ENCODE data around the gene MAML2. TPM values are rescaled to one million over a fixed set of nuclear protein-coding genes. Genes with fewer than 3 reads are reported as not detected.

Gene MAML2
- total and polyA plus RNA-seq, 2 of the 13 experiments (the other 11 are each of a cell fraction or from before 2014, with no cell fraction given) = 2.3 to 25.9 TPM

DNA sequence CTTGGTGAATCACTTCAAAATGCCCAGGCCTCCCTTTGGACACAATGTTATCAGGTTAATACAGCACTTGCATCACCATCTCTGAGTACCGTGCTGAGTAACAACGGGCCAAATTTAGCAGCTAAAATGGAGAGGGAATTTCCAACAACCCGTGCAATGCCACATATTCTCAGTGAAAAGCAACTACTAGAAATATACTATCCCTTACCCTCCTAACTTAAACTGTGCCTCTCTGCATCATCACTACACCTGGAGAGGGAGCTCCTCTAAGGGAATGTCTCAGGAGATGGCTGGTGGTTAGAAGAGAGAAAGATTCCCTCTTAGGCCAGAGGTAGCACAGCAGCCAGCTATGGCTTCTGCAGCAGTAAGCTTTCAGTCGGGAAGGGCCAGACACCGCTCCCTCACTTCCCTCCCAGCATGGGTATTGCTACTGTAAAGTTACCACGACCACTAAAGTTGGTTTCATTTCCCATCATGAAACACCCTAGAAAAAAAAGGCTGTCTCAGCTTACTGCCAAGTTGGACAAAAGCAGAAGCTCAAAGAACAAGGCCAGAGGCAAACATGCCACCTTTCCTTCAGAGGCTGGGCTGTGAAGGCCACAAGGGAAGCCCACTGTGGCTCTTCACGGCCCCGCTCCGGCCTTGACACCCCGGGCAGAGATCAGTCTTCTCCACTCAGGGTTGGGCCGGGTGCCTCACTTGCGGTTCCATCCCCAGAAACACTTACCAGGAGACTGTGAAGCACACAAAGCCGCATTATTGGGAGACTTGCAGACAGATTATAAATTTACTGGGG, 3.9 kb downstream of the MAML2 start (continued):
- TF ChIP-seq KAT8 (CRISPR knock-in tag; IDR thresholded peaks at IDR 0.05) = no peak
- no peak for TF ChIP-seq ZNF235 (CRISPR knock-in tag; IDR thresholded peaks at IDR 0.05; ENCODE audit: borderline replicate concordance)
- TF ChIP-seq, protein P1, sequence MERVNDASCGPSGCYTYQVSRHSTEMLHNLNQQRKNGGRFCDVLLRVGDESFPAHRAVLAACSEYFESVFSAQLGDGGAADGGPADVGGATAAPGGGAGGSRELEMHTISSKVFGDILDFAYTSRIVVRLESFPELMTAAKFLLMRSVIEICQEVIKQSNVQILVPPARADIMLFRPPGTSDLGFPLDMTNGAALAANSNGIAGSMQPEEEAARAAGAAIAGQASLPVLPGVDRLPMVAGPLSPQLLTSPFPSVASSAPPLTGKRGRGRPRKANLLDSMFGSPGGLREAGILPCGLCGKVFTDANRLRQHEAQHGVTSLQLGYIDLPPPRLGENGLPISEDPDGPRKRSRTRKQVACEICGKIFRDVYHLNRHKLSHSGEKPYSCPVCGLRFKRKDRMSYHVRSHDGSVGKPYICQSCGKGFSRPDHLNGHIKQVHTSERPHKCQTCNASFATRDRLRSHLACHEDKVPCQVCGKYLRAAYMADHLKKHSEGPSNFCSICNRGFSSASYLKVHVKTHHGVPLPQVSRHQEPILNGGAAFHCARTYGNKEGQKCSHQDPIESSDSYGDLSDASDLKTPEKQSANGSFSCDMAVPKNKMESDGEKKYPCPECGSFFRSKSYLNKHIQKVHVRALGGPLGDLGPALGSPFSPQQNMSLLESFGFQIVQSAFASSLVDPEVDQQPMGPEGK (CRISPR knock-in tag; IDR thresholded peaks at IDR 0.05) = 0 out of 2 replicates have a peak, but pooled peaks have one; percentile 21
- TF ChIP-seq, protein P2, sequence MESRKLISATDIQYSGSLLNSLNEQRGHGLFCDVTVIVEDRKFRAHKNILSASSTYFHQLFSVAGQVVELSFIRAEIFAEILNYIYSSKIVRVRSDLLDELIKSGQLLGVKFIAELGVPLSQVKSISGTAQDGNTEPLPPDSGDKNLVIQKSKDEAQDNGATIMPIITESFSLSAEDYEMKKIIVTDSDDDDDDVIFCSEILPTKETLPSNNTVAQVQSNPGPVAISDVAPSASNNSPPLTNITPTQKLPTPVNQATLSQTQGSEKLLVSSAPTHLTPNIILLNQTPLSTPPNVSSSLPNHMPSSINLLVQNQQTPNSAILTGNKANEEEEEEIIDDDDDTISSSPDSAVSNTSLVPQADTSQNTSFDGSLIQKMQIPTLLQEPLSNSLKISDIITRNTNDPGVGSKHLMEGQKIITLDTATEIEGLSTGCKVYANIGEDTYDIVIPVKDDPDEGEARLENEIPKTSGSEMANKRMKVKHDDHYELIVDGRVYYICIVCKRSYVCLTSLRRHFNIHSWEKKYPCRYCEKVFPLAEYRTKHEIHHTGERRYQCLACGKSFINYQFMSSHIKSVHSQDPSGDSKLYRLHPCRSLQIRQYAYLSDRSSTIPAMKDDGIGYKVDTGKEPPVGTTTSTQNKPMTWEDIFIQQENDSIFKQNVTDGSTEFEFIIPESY (CRISPR knock-in tag; IDR thresholded peaks at IDR 0.05) = no peak
- TF ChIP-seq EEA1 (CRISPR knock-in tag; IDR thresholded peaks at IDR 0.05; ENCODE audit: borderline replicate concordance) = no peak
- TF ChIP-seq GABPA (IDR thresholded peaks at IDR 0.05; ENCODE audit: low read depth, low read length) = no peak
- no peak for TF ChIP-seq GABPA (CRISPR knock-in tag; IDR thresholded peaks at IDR 0.05; ENCODE audit: low read depth)
- no peak for TF ChIP-seq ZNF629 (CRISPR knock-in tag; conservative IDR thresholded peaks at IDR 0.05)
- TF ChIP-seq SOX5 (CRISPR knock-in tag; IDR thresholded peaks at IDR 0.05; ENCODE audit: borderline replicate concordance) = no peak
- no peak for TF ChIP-seq POLR2AphosphoS5 (IDR thresholded peaks at IDR 0.05; ENCODE audit: low read depth, low read length)
- TF ChIP-seq, protein P3, sequence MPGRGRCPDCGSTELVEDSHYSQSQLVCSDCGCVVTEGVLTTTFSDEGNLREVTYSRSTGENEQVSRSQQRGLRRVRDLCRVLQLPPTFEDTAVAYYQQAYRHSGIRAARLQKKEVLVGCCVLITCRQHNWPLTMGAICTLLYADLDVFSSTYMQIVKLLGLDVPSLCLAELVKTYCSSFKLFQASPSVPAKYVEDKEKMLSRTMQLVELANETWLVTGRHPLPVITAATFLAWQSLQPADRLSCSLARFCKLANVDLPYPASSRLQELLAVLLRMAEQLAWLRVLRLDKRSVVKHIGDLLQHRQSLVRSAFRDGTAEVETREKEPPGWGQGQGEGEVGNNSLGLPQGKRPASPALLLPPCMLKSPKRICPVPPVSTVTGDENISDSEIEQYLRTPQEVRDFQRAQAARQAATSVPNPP (CRISPR knock-in tag; IDR thresholded peaks at IDR 0.05) = no peak
- TF ChIP-seq, protein P4, sequence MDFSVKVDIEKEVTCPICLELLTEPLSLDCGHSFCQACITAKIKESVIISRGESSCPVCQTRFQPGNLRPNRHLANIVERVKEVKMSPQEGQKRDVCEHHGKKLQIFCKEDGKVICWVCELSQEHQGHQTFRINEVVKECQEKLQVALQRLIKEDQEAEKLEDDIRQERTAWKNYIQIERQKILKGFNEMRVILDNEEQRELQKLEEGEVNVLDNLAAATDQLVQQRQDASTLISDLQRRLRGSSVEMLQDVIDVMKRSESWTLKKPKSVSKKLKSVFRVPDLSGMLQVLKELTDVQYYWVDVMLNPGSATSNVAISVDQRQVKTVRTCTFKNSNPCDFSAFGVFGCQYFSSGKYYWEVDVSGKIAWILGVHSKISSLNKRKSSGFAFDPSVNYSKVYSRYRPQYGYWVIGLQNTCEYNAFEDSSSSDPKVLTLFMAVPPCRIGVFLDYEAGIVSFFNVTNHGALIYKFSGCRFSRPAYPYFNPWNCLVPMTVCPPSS (IDR thresholded peaks at IDR 0.05) = no peak
- no peak for TF ChIP-seq KAT2B (IDR thresholded peaks at IDR 0.05; ENCODE audit: borderline replicate concordance, low read depth, low read length)
- TF ChIP-seq, protein P5, sequence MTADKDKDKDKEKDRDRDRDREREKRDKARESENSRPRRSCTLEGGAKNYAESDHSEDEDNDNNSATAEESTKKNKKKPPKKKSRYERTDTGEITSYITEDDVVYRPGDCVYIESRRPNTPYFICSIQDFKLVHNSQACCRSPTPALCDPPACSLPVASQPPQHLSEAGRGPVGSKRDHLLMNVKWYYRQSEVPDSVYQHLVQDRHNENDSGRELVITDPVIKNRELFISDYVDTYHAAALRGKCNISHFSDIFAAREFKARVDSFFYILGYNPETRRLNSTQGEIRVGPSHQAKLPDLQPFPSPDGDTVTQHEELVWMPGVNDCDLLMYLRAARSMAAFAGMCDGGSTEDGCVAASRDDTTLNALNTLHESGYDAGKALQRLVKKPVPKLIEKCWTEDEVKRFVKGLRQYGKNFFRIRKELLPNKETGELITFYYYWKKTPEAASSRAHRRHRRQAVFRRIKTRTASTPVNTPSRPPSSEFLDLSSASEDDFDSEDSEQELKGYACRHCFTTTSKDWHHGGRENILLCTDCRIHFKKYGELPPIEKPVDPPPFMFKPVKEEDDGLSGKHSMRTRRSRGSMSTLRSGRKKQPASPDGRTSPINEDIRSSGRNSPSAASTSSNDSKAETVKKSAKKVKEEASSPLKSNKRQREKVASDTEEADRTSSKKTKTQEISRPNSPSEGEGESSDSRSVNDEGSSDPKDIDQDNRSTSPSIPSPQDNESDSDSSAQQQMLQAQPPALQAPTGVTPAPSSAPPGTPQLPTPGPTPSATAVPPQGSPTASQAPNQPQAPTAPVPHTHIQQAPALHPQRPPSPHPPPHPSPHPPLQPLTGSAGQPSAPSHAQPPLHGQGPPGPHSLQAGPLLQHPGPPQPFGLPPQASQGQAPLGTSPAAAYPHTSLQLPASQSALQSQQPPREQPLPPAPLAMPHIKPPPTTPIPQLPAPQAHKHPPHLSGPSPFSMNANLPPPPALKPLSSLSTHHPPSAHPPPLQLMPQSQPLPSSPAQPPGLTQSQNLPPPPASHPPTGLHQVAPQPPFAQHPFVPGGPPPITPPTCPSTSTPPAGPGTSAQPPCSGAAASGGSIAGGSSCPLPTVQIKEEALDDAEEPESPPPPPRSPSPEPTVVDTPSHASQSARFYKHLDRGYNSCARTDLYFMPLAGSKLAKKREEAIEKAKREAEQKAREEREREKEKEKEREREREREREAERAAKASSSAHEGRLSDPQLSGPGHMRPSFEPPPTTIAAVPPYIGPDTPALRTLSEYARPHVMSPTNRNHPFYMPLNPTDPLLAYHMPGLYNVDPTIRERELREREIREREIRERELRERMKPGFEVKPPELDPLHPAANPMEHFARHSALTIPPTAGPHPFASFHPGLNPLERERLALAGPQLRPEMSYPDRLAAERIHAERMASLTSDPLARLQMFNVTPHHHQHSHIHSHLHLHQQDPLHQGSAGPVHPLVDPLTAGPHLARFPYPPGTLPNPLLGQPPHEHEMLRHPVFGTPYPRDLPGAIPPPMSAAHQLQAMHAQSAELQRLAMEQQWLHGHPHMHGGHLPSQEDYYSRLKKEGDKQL (CRISPR knock-in tag; IDR thresholded peaks at IDR 0.05; ENCODE audit: low read depth) = no peak
- TF ChIP-seq RAD51 (IDR thresholded peaks at IDR 0.05; ENCODE audit: borderline replicate concordance) = no peak
- no peak for TF ChIP-seq ISX (CRISPR knock-in tag; conservative IDR thresholded peaks at IDR 0.05)
- TF ChIP-seq NFKB2 (CRISPR knock-in tag; IDR thresholded peaks at IDR 0.05; ENCODE audit: borderline replicate concordance) = no peak
